Measurements from ENCODE around the gene UGT1A7.

DNA sequence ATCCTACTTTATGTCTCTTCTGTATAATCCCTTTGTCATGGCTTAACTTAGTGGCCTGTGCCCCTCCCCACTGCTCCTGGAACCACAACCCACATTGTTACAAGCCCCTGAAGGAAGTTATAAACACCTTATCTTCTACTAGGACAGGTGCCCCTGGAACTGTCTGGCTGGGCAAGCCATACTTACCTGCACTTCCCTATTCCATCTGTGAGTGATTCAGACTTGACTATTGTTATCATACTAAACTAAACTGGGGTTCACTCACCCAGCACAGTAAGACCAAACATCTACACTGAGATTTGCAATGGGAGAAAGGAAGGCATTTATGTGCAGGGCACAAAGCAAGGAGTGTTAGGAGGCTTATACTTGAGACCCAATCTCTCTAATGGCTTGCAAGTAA lies 7.3 kb downstream of the UGT1A7 start:
- TF ChIP-seq POLR2AphosphoS5 (IDR thresholded peaks at IDR 0.05; ENCODE audit: insufficient read depth in 1 of 2, low read depth in 1 of 2) (no peak), POLR2A (IDR thresholded peaks at IDR 0.05) (no peak)
- TF ChIP-seq, protein P1, sequence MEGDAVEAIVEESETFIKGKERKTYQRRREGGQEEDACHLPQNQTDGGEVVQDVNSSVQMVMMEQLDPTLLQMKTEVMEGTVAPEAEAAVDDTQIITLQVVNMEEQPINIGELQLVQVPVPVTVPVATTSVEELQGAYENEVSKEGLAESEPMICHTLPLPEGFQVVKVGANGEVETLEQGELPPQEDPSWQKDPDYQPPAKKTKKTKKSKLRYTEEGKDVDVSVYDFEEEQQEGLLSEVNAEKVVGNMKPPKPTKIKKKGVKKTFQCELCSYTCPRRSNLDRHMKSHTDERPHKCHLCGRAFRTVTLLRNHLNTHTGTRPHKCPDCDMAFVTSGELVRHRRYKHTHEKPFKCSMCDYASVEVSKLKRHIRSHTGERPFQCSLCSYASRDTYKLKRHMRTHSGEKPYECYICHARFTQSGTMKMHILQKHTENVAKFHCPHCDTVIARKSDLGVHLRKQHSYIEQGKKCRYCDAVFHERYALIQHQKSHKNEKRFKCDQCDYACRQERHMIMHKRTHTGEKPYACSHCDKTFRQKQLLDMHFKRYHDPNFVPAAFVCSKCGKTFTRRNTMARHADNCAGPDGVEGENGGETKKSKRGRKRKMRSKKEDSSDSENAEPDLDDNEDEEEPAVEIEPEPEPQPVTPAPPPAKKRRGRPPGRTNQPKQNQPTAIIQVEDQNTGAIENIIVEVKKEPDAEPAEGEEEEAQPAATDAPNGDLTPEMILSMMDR (IDR thresholded peaks at IDR 0.05), result no peak
